IPS DF 4.7 (cell line): ENCODE measurements around the gene CFAP46.
"Not testable (repeated sequence)": the region's sequence is repeated elsewhere in the genome, so short reads cannot be mapped to it uniquely, and the experiment has no call there.

Experiments used
- DNase-seq: peaks from one replicate; pipeline ENCODE4 v3.0.0-alpha.2; 2013; ENCODE audit warnings: low spot score; ENCODE audit errors: extremely low read depth

The CFAP46 gene

GRCh38 chr10:132832186-132832969 lies 110.0 kb downstream of the CFAP46 start:
- DNase-seq: no peak

DNA sequence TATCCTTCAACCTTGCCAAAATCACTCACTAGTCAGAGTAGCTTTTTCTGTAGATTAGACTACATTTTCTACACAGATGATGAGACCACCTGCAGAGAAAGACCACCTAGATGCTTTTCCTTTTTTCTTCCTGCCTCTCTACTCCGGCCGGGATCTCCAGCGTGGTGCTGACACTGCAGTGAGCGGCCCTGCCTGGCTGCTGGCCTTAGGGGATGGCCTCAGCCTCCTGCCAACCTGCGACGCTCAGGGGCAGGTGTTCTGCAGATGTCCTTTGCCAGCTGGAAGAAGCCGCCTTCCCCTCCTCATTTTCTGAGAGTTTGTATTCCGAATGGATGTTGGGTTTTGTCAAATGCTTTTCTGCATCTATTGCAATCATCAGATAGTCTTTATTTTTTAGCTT lies 113.0 kb downstream of the CFAP46 start:
- DNase-seq: no peak

- no peak for DNase-seq
Measured at GRCh38 chr10:132828681-132829080, 113.7 kb downstream of the CFAP46 start.

- no peak for DNase-seq
Measured at GRCh38 chr10:132827861-132828539, 114.4 kb downstream of the CFAP46 start.

DNA sequence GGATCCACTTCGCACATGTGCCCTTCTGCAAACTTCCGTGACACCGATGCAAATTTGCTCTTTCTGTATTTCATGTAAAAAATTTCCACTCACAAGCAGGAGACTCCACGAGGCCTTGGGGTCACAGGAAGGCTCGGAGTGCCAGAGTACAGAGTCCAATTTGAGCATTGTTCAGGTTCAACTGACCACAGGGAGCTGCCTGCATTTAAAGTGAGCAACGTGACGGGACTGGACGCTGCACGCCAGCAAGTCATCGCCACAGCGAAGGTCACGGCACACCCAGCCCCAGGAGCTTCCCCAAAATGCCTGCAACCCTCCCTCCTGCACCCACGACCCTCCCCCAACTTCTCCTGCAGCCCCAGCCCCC lies 115.0 kb downstream of the CFAP46 start:
- no peak for DNase-seq

DNA sequence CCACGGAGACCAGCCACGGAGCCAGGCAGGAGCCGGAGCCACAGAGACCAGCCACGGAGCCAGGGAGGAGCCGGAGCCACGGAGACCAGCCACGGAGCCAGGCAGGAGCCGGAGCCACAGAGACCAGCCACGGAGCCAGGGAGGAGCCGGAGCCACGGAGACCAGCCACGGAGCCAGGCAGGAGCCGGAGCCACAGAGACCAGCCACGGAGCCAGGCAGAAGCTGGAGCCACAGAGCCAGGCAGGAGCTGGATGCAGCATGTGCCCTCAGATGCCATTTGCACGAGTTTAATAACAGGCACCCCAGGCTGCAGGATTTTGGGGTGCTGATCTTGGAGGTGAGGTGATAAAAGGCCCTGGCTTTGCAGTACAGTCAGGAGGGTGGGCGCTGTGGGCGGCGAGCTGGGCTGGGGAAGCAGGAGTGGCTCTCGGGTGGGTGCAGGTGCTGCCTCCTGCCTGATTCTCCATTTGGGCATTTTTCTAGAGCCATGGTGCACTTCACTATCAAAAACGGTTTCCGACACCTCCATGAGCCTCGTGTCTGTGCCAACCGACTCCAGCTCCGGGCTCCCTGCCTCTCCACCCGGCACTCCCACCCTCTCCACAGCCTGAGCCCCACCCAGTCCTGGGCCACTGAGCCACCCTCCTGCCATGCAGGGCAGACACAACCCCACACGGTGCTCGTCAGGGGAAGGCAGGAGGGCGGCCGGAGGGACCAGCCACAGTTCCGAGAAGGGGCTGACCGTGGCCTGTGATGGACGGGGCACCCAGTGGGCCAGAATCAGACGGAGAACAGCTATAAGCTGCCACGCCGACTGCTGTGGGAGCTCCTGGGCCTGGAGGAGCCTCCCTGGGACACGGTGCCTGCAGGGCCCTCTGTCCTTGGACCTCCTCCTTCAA lies 115.6 kb downstream of the CFAP46 start:
- DNase-seq: no peak

DNA sequence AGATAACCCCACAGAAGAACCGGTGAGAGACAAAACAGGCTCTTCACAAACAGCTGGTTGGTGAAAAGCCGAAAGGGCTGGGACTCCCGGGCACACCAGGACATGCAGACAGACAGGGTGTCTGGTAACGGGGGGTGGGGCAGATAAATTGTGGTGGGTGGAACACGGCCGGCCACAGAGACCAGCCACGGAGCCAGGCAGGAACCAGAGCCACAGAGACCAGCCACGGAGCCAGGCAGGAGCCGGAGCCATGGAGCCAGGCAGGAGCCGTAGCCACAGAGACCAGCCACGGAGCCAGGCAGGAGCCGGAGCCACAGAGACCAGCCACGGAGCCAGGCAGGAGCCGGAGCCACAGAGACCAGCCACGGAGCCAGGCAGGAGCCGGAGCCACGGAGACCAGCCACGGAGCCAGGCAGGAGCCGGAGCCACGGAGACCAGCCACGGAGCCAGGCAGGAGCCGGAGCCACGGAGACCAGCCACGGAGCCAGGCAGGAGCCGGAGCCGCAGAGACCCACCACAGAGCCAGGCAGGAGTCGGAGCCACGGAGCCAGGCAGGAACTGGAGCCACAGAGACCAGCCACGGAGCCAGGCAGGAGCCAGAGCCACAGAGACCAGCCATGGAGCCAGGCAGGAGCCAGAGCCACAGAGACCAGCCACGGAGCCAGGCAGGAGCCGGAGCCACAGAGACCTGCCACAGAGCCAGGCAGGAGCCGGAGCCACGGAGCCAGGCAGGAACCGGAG lies 116.4 kb downstream of the CFAP46 start:
- not testable (repeated sequence) for DNase-seq

DNA sequence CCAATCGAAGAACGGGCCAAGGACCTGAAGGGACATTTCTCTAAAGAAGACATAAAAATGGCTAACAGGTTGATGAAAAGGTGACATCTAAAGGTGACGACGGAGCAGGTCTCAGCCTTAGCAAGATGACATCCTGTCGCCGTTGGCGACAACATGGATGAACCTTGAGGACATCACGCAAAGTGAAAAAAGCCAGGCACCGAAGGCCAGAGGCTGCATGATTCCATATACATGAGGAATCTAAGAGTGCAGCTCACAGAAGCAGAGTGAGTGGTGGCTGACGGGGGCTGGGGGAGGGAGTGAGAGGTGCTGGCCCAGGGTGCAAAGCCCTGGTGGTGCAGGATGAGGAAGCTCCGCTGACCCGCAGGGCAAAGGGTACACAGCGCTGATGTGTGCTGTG lies 122.3 kb downstream of the CFAP46 start:
- no peak for DNase-seq

- no peak for DNase-seq
Measured at GRCh38 chr10:132817701-132818211, 124.6 kb downstream of the CFAP46 start.

- DNase-seq: no peak
Measured at GRCh38 chr10:132816718-132817117, 125.7 kb downstream of the CFAP46 start.

GRCh38 chr10:132815168-132815857 lies 127.1 kb downstream of the CFAP46 start:
- no peak for DNase-seq

- no peak for DNase-seq
Measured at GRCh38 chr10:132814469-132814856, 127.9 kb downstream of the CFAP46 start.

- DNase-seq: no peak
Measured at GRCh38 chr10:132813560-132814468, 128.6 kb downstream of the CFAP46 start.

- DNase-seq: no peak
Measured at GRCh38 chr10:132813001-132813401, 129.4 kb downstream of the CFAP46 start.

DNA sequence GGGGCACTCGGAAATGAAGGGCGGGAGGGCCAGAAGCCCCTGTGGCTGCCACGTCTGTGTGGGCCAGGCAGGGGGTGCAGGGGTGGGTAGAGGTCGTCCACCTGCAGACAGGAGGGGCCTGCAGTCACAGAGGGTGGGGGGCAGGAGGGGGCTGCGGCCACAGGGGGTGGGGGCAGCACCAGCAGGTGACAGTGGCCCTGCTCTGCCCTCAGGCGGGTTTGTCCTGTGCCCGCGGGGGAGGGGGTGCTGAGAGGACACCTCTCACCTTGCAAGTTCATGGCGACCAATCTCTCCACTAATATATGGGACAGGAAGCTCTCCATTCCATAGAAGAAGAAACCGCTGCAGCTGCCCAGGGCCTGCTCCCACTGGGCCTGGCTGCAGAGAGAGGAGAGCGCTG lies 129.8 kb downstream of the CFAP46 start:
- no peak for DNase-seq

- DNase-seq: no peak
Measured at GRCh38 chr10:132811891-132812481, 130.4 kb downstream of the CFAP46 start.

DNA sequence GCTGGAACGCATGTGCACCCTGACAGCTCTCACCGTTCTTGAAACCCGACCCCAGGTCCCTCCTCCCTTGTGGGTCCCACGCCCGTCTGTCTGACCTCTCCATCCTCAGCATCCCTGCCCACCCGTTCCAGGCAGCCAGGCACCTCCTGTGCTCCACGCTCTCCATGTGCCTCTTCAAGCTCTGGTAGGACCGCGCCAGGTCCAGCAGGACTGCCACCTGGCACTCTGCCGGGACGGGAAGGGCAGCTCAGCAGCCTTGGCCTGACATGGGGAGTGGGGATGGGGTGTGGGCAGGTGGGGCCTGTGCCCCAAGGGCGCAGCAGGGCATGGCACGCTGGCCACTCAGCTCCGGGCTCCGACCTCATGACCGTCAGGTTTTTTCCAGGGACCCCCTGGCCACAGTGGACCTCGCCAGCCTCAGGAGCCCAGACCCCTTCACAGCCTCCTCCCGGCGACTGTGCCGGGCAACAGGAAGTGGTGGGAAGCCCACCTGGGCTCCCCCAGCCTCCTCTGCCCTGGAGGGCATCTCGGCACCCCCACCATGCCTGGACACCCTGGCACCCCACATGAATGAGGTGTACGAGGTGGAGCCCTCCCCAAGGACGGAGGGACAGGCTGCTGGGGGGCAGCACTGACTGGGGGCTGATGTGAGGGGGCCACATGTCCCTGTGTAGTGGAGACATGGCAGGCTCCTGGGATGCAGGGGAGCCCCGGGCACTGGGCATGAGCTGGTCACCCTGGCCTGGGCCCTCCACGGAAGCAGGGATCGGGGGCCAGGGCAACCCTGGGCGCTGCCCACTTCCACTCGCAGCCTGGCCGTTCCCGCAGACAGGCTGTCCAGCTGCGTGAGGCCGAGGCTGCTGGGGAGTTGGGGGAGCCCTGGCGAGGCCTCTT lies 131.3 kb downstream of the CFAP46 start:
- no peak for DNase-seq
